IMR-90 (cell line): ENCODE measurements around the gene BCL11B. TPM values are rescaled to one million over a fixed set of nuclear protein-coding genes. Genes with fewer than 3 reads are reported as not detected.

Experiments used
- ATAC-seq: fragments of 200-7000 bp; cut with Tn5 transposase; 2 replicates; pipeline ENCODE4 v1.9.1; 2020; ENCODE audit warnings: low read depth, mild to moderate bottlenecking, moderate library complexity
- BruUV-seq: library from RNA; stranded (reverse); fragments of 400-500 nt; replicated peaks from 2 replicates; lab custom pipeline; 2021; lab: Mats Ljungman, UMichigan
- CTCF ChIA-PET: fragments of 300-600 bp; formaldehyde crosslinking; extraction: SDS; loops from one replicate; lab custom pipeline; 2021; ENCODE audit warnings: antibody characterized with exemption; lab: Yijun Ruan, JAX
- POLR2A ChIA-PET: fragments of 300-600 bp; sonication (Branson Sonifier 250); formaldehyde crosslinking; loops from one replicate; lab custom pipeline; 2022; ENCODE audit warnings: antibody characterized with exemption; ENCODE audit not compliant: unreplicated experiment; lab: Charles Lee
- DNase-seq: peaks from one replicate; pipeline ENCODE4 v3.0.0; 2013
- H2AFZ ChIP-seq: replicated peaks from 2 replicates; pipeline ENCODE3; 2013; ENCODE audit warnings: low read length, mild to moderate bottlenecking; ENCODE audit not compliant: poor library complexity
- H2AK5ac ChIP-seq: 2 replicates; pipeline ENCODE4 v1.6.1; 2013; ENCODE audit warnings: low read depth, low read length, inconsistent platforms
- H2AK9ac ChIP-seq: replicated peaks from 2 replicates; pipeline ENCODE3; 2013; ENCODE audit warnings: mild to moderate bottlenecking, low read depth, low read length, moderate library complexity; ENCODE audit not compliant: poor library complexity
- H2BK120ac ChIP-seq: 2 replicates; pipeline ENCODE4 v1.6.1; 2013; ENCODE audit warnings: low read depth, low read length, inconsistent platforms
- H2BK15ac ChIP-seq: 3 replicates; pipeline ENCODE4 v1.6.1; 2013; ENCODE audit warnings: low read depth, low read length, inconsistent platforms
- H2BK20ac ChIP-seq: 2 replicates; pipeline ENCODE4 v1.6.1; 2013; ENCODE audit warnings: low read depth, mild to moderate bottlenecking, inconsistent platforms, low read length, moderate library complexity
- H2BK5ac ChIP-seq: 2 replicates; pipeline ENCODE4 v1.6.1; 2013; ENCODE audit warnings: mild to moderate bottlenecking, low read depth, low read length, inconsistent platforms; ENCODE audit not compliant: poor library complexity, severe bottlenecking
- H3K14ac ChIP-seq: replicated peaks from 2 replicates; pipeline ENCODE4 v1.6.1; 2013; ENCODE audit warnings: low read depth, low read length, inconsistent platforms
- H3K18ac ChIP-seq: 2 replicates; pipeline ENCODE4 v1.6.1; 2013; ENCODE audit warnings: low read depth, low read length, control low read depth
- H3K23ac ChIP-seq: 2 replicates; pipeline ENCODE4 v1.6.1; 2013; ENCODE audit warnings: low read depth, low read length, inconsistent platforms
- H3K27ac ChIP-seq: 2 replicates; pipeline ENCODE4 v1.5.1; 2013; ENCODE audit warnings: mild to moderate bottlenecking, control low read depth, low read length; ENCODE audit not compliant: insufficient read depth
- H3K27me3 ChIP-seq: 2 replicates; pipeline ENCODE4 v1.6.1; 2013; ENCODE audit warnings: low read length; ENCODE audit not compliant: control insufficient read depth, insufficient read depth
- H3K36me3 ChIP-seq: 2 replicates; pipeline ENCODE4 v1.6.1; 2013; ENCODE audit warnings: low read length, mixed read lengths; ENCODE audit not compliant: control insufficient read depth, insufficient read depth
- H3K4ac ChIP-seq: 2 replicates; pipeline ENCODE4 v1.6.1; 2013; ENCODE audit warnings: low read depth, low read length, inconsistent platforms
- H3K4me1 ChIP-seq: 2 replicates; pipeline ENCODE4 v1.6.1; 2013; ENCODE audit warnings: low read length, mixed read lengths; ENCODE audit not compliant: control insufficient read depth, insufficient read depth
- H3K4me2 ChIP-seq: 2 replicates; pipeline ENCODE4 v1.6.1; 2013; ENCODE audit warnings: low read depth, mild to moderate bottlenecking, control low read depth, low read length, moderate library complexity
- H3K4me3 ChIP-seq: 2 replicates; pipeline ENCODE4 v1.5.1; 2013; ENCODE audit warnings: low read depth, mild to moderate bottlenecking, control low read depth, low read length, moderate library complexity; ENCODE audit not compliant: insufficient read depth
- H3K56ac ChIP-seq: 2 replicates; pipeline ENCODE4 v1.6.1; 2013; ENCODE audit warnings: low read length, inconsistent platforms; ENCODE audit not compliant: insufficient read depth; ENCODE audit errors: extremely low read depth
- H3K79me1 ChIP-seq, 2 experiments: 2 replicates each; pipeline ENCODE4 v1.6.1; 2013; ENCODE audit warnings: low read length in 2 of 2, inconsistent platforms in 1 of 2, low read depth in 1 of 2
- H3K9ac ChIP-seq: 2 replicates; pipeline ENCODE4 v1.6.1; 2013; ENCODE audit warnings: low read depth, low read length, control low read depth
- H3K9me1 ChIP-seq: 2 replicates; pipeline ENCODE4 v1.6.1; 2013; ENCODE audit warnings: low read length, inconsistent platforms; ENCODE audit not compliant: insufficient read depth
- H3K9me3 ChIP-seq: 2 replicates; pipeline ENCODE4 v1.6.1; 2013; ENCODE audit warnings: low read length; ENCODE audit not compliant: control insufficient read depth, insufficient read depth
- H4K20me1 ChIP-seq: 2 replicates; pipeline ENCODE4 v1.6.1; 2013; ENCODE audit warnings: low read length, inconsistent platforms; ENCODE audit not compliant: insufficient read depth
- H4K5ac ChIP-seq: 2 replicates; pipeline ENCODE4 v1.6.1; 2013; ENCODE audit warnings: mild to moderate bottlenecking, low read depth, low read length, control low read depth
- H4K8ac ChIP-seq, 2 experiments: 2 replicates each; pipeline ENCODE4 v1.6.1; 2013; ENCODE audit warnings: low read depth in 2 of 2, low read length in 2 of 2, control low read depth in 1 of 2, inconsistent platforms in 1 of 2
- H4K91ac ChIP-seq: 2 replicates; pipeline ENCODE4 v1.6.1; 2013; ENCODE audit warnings: low read depth, low read length, inconsistent platforms; ENCODE audit not compliant: insufficient read depth
- BHLHE40 ChIP-seq: fragments of 150-350 bp; IDR thresholded peaks from 2 replicates; pipeline ENCODE4 v1.6.1; 2016; ENCODE audit warnings: mild to moderate bottlenecking, low read depth, low read length
- CHD1 ChIP-seq: IDR thresholded peaks from 2 replicates; pipeline ENCODE4 v1.6.1; 2012; ENCODE audit warnings: low read depth, low read length, improper control_type of control experiment
- FOS ChIP-seq: fragments of 150-350 bp; IDR thresholded peaks from 2 replicates; pipeline ENCODE4 v1.6.1; 2016; ENCODE audit warnings: low read depth, low read length
- MAFK ChIP-seq: IDR thresholded peaks from 2 replicates; pipeline ENCODE4 v1.6.1; 2012; ENCODE audit warnings: low read depth, low read length, improper control_type of control experiment
- MAZ ChIP-seq: IDR thresholded peaks from 2 replicates; pipeline ENCODE4 v1.6.1; 2012; ENCODE audit warnings: low read depth, mild to moderate bottlenecking, low read length, improper control_type of control experiment, moderate library complexity, borderline replicate concordance
- NFE2L2 ChIP-seq: fragments of 150-350 bp; IDR thresholded peaks from 2 replicates; pipeline ENCODE4 v1.6.1; 2016; ENCODE audit warnings: low read depth, mild to moderate bottlenecking, low read length
- POLR2A ChIP-seq: IDR thresholded peaks from 2 replicates; pipeline ENCODE4 v1.6.1; 2012; ENCODE audit warnings: mild to moderate bottlenecking, low read depth, low read length
- RAD21 ChIP-seq: IDR thresholded peaks from 2 replicates; pipeline ENCODE4 v1.6.1; 2012; ENCODE audit warnings: low read length, improper control_type of control experiment
- RCOR1 ChIP-seq: IDR thresholded peaks from 2 replicates; pipeline ENCODE4 v1.6.1; 2012; ENCODE audit warnings: mild to moderate bottlenecking, low read length, improper control_type of control experiment; ENCODE audit not compliant: insufficient replicate concordance
- RFX5 ChIP-seq: IDR thresholded peaks from 2 replicates; pipeline ENCODE4 v1.8.0; 2012; ENCODE audit warnings: low read depth, mild to moderate bottlenecking, low read length, moderate library complexity
- SMC3 ChIP-seq: fragments of 150-350 bp; IDR thresholded peaks from 2 replicates; pipeline ENCODE4 v1.6.1; 2016; ENCODE audit warnings: low read depth, mild to moderate bottlenecking, antibody characterized with exemption, low read length, moderate library complexity
- WGBS, 2 experiments: methylation state at CpG; one replicate each; pipeline versions ENCODE4 v1.1.5 to v1.1.7; 2013; ENCODE audit warnings: missing lambda C conversion rate in 2 of 2; ENCODE audit not compliant: insufficient read length in 1 of 2; ENCODE audit errors: extremely low coverage in 2 of 2; 5-methylcytosine and 5-hydroxymethylcytosine counted together
- dilution Hi-C: fragments of 300-500 bp; cut with HindIII; formaldehyde crosslinking; loops from one replicate; pipeline ENCODE4 v1.14.3; 2018; ENCODE audit warnings: low sequenced_read_pairs; ENCODE audit not compliant: unreplicated experiment
- in situ Hi-C: fragments of 300-500 bp; cut with MboI; formaldehyde crosslinking; loops from 3 replicates; pipeline ENCODE4 v1.14.3; 2019; ENCODE audit warnings: low sequenced_read_pairs, inconsistent platforms, mixed read lengths
- intact Hi-C: fragments of 100-400 bp; cut with micrococcal nuclease; formaldehyde crosslinking; loops from 2 replicates; pipeline ENCODE4 v1.10.0; 2022
- polyA plus RNA-seq, 3 experiments: library from polyadenylated mRNA; depleted of rRNA; stranded (reverse); fragments of >200 nt; gene quantifications; 2 replicates each; pipeline ENCODE4 v1.2.3, GENCODE V29; 2012; ENCODE audit warnings: low replicate concordance in 1 of 3
- total RNA-seq: library from RNA; depleted of rRNA; stranded (reverse); fragments of >200 nt; gene quantifications from 2 replicates; pipeline ENCODE4 v1.2.3, GENCODE V29; 2012
- TF ChIP-seq, protein P1 (sequence below): conservative IDR thresholded peaks from 2 replicates; pipeline ENCODE4 v1.5.1; 2012; ENCODE audit warnings: mild to moderate bottlenecking, low read depth, low read length, improper control_type of control experiment
- TF ChIP-seq, protein P2 (sequence below): fragments of 150-350 bp; IDR thresholded peaks from 2 replicates; pipeline ENCODE4 v1.6.1; 2017; ENCODE audit warnings: mild to moderate bottlenecking, antibody characterized with exemption, low read length, low read depth

BCL11B gene
- total and polyA plus RNA-seq, 2 of the 4 experiments (the other 2 are of a cell fraction): under 0.01 TPM; not detected in 1

- in situ Hi-C loops: no loop called here
- 19% methylated on average over 2 of the region's 18 CpGs; no CpG with 5 or more reads in 1 of the 2 experiments for WGBS, 2 experiments
- ATAC-seq (no peak), DNase-seq (no peak)
- Histone ChIP-seq H4K5ac (no peak overlapping the region), H3K79me1 (no peaks in the 10 kb centered on the region), H3K4ac (no peak overlapping the region), H3K36me3 (no peaks in the 10 kb centered on the region), H3K18ac (no peak overlapping the region), H2AFZ (no peak overlapping the region), H3K56ac (no peak overlapping the region), H3K9me3 (peaks cover 38% of the 10 kb centered on the region), H2BK120ac (no peak overlapping the region), H3K14ac (no peak overlapping the region), H2AK9ac (no peak overlapping the region), H3K23ac (no peak overlapping the region), H3K4me2 (no peak overlapping the region), H3K27ac (no peak overlapping the region), H3K4me3 (no peak overlapping the region), H2BK20ac (no peak overlapping the region), H2BK15ac (no peak overlapping the region), H2BK5ac (no peak overlapping the region), H3K4me1 (no peaks in the 10 kb centered on the region), H2AK5ac (no peak overlapping the region), H4K8ac (no peak overlapping the region), H3K27me3 (no peaks in the 10 kb centered on the region), H4K20me1 (no peaks in the 10 kb centered on the region), H3K9ac (no peak overlapping the region), H3K9me1 (no peaks in the 10 kb centered on the region), H4K91ac (no peak overlapping the region)
- no TSS peak for BruUV-seq
- TF ChIP-seq, protein P1, sequence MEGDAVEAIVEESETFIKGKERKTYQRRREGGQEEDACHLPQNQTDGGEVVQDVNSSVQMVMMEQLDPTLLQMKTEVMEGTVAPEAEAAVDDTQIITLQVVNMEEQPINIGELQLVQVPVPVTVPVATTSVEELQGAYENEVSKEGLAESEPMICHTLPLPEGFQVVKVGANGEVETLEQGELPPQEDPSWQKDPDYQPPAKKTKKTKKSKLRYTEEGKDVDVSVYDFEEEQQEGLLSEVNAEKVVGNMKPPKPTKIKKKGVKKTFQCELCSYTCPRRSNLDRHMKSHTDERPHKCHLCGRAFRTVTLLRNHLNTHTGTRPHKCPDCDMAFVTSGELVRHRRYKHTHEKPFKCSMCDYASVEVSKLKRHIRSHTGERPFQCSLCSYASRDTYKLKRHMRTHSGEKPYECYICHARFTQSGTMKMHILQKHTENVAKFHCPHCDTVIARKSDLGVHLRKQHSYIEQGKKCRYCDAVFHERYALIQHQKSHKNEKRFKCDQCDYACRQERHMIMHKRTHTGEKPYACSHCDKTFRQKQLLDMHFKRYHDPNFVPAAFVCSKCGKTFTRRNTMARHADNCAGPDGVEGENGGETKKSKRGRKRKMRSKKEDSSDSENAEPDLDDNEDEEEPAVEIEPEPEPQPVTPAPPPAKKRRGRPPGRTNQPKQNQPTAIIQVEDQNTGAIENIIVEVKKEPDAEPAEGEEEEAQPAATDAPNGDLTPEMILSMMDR: no peak
- no peak for TF ChIP-seq MAFK
- no peak for TF ChIP-seq NFE2L2
- TF ChIP-seq, protein P2, sequence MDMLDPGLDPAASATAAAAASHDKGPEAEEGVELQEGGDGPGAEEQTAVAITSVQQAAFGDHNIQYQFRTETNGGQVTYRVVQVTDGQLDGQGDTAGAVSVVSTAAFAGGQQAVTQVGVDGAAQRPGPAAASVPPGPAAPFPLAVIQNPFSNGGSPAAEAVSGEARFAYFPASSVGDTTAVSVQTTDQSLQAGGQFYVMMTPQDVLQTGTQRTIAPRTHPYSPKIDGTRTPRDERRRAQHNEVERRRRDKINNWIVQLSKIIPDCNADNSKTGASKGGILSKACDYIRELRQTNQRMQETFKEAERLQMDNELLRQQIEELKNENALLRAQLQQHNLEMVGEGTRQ: no peak
- TF ChIP-seq RCOR1: no peak
- no peak for TF ChIP-seq POLR2A
- no peak for TF ChIP-seq CHD1
- no peak for TF ChIP-seq RAD21
- TF ChIP-seq BHLHE40: no peak
- no peak for TF ChIP-seq MAZ
- TF ChIP-seq FOS: no peak
- TF ChIP-seq SMC3: no peak
- no peak for TF ChIP-seq RFX5
- POLR2A ChIA-PET: no interaction called here
- CTCF ChIA-PET: no interaction called here
- intact Hi-C loops: no loop called here
- dilution Hi-C loops: no loop called here
Observed at GRCh38 chr14:99177886-99178835, 93.8 kb downstream of the BCL11B start.
